OCI-LY7 (cell line): ENCODE data around the gene TRAF2. TPM values are rescaled to one million over a fixed set of nuclear protein-coding genes. Genes with fewer than 3 reads are reported as not detected.
A peak's percentile ranks its signal among the peaks of the same experiment; 100 is the strongest.

Experiments
- BruUV-seq: library from RNA; stranded (reverse); fragments of 400-500 nt; replicated peaks from 2 replicates; lab custom pipeline; 2021; lab: Mats Ljungman, UMichigan
- CTCF ChIA-PET: fragments of 300-600 bp; sonication (Branson Sonifier 250); formaldehyde crosslinking; loops from one replicate; lab custom pipeline; 2022; ENCODE audit warnings: antibody characterized with exemption; ENCODE audit not compliant: unreplicated experiment; lab: Charles Lee
- POLR2A ChIA-PET: fragments of 300-600 bp; sonication (Branson Sonifier 250); formaldehyde crosslinking; loops from one replicate; lab custom pipeline; 2022; ENCODE audit warnings: antibody characterized with exemption; lab: Charles Lee
- DNase-seq: peaks from one replicate; pipeline ENCODE4 v3.0.0-alpha.2; 2015; ENCODE audit warnings: low spot score
- H2AFZ ChIP-seq: fragments of 200-600 bp; sonication (generic), shearing (Covaris generic); 2 replicates; pipeline ENCODE4 v1.6.1; 2014; ENCODE audit warnings: mild to moderate bottlenecking, antibody characterized with exemption, low read length, moderate library complexity
- H3K27ac ChIP-seq: fragments of 200-600 bp; sonication (generic); 2 replicates; pipeline ENCODE4 v1.5.1; 2014; ENCODE audit warnings: mixed run types, low read depth, mild to moderate bottlenecking, moderate library complexity, low read length, inconsistent platforms; ENCODE audit not compliant: poor library complexity, severe bottlenecking
- H3K36me3 ChIP-seq: fragments of 200-600 bp; sonication (generic); 2 replicates; pipeline ENCODE4 v1.6.1; 2014; ENCODE audit warnings: mild to moderate bottlenecking, antibody characterized with exemption, low read length, moderate library complexity, mixed read lengths; ENCODE audit not compliant: insufficient read depth
- H3K4me1 ChIP-seq: fragments of 200-600 bp; sonication (generic); 2 replicates; pipeline ENCODE4 v1.5.1; 2014; ENCODE audit warnings: mild to moderate bottlenecking, low read length; ENCODE audit not compliant: insufficient read depth, poor library complexity, severe bottlenecking
- H3K4me2 ChIP-seq: fragments of 200-600 bp; sonication (generic); 2 replicates; pipeline ENCODE4 v1.6.1; 2014; ENCODE audit warnings: mild to moderate bottlenecking, low read length
- H3K4me3 ChIP-seq: fragments of 200-600 bp; sonication (generic); 2 replicates; pipeline ENCODE4 v1.5.1; 2014; ENCODE audit warnings: mild to moderate bottlenecking, low read depth, low read length; ENCODE audit not compliant: poor library complexity, severe bottlenecking
- H3K79me2 ChIP-seq: fragments of 200-600 bp; sonication (generic); 2 replicates; pipeline ENCODE4 v1.6.1; 2016; ENCODE audit warnings: low read depth, mild to moderate bottlenecking, low read length, moderate library complexity, mixed read lengths; ENCODE audit not compliant: insufficient read depth
- H3K9me2 ChIP-seq: fragments of 200-600 bp; sonication (generic); 2 replicates; pipeline ENCODE4 v1.6.1; 2016; ENCODE audit warnings: mild to moderate bottlenecking, low read length, mixed read lengths; ENCODE audit not compliant: insufficient read depth
- H3K9me3 ChIP-seq: fragments of 200-600 bp; sonication (generic); 2 replicates; pipeline ENCODE4 v1.6.1; 2014; ENCODE audit warnings: mild to moderate bottlenecking, mixed run types, low read length, mixed read lengths
- H4K20me1 ChIP-seq: fragments of 200-600 bp; sonication (generic); 2 replicates; pipeline ENCODE4 v1.6.1; 2014; ENCODE audit warnings: mild to moderate bottlenecking, antibody characterized with exemption, low read length, moderate library complexity, mixed read lengths; ENCODE audit not compliant: insufficient read depth
- CTCF ChIP-seq: fragments of 200-600 bp; sonication (generic); conservative IDR thresholded peaks from 2 replicates; pipeline ENCODE4 v1.5.1; 2014; ENCODE audit warnings: mild to moderate bottlenecking, antibody characterized with exemption, low read length, moderate library complexity, mixed read lengths
- EZH2phosphoT487 ChIP-seq: fragments of 200-600 bp; sonication (generic); IDR thresholded peaks from 2 replicates; pipeline ENCODE4 v1.6.1; 2018; ENCODE audit warnings: low read depth, borderline replicate concordance, mild to moderate bottlenecking, mixed run types, antibody characterized with exemption, low read length, moderate library complexity, mixed read lengths
- intact Hi-C: fragments of 100-400 bp; cut with micrococcal nuclease; formaldehyde crosslinking; loops from one replicate; pipeline ENCODE4 v1.10.0; 2022; ENCODE audit not compliant: unreplicated experiment
- total RNA-seq, 2 experiments: library from RNA; depleted of rRNA in 1 of 2; stranded (reverse); fragments of >200 nt in 1 of 2; shearing (Covaris generic) in 1 of 2; gene quantifications; 2 replicates each; pipeline ENCODE4 v1.2.3, GENCODE V29; 2014 to 2022

The TRAF2 gene
- total RNA-seq, 2 experiments from 2014 or later: 31.4 to 40.5 TPM

GRCh38 chr9:136849038-136849959 lies 37.0 kb upstream of the TRAF2 start, which contains the start of gene PHPT1:
PHPT1 (plus strand) TSS chr9:136849409; CDS start chr9:136849431, 22 bp downstream.
- H3K9me3 ChIP-seq: no peaks in the 10 kb centered on the region
- POLR2A ChIA-PET: no interaction called here
- H3K4me2 ChIP-seq: peak within 1 kb of the TSS; percentile 76
- H3K27ac ChIP-seq: peak within 1 kb of the TSS; percentile 55
- peak; percentile 99 for DNase-seq
- no peaks in the 10 kb centered on the region for H3K79me2 ChIP-seq
- BruUV-seq: no TSS peak
- peaks cover 10% of the 10 kb centered on the region for H3K4me1 ChIP-seq
- CTCF ChIA-PET: no interaction called here
- H3K9me2 ChIP-seq: no peaks in the 10 kb centered on the region
- H3K4me3 ChIP-seq: peak within 1 kb of the TSS; percentile 87
- peaks cover 4% of the 10 kb centered on the region for H3K36me3 ChIP-seq
- H4K20me1 ChIP-seq: no peaks in the 10 kb centered on the region
- no peak for TF ChIP-seq CTCF
- no peak for TF ChIP-seq EZH2phosphoT487
- intact Hi-C loops: loop anchor here (1.0 to 2.0 kb wide), 3 partner anchors 17 to 40 kb away; partner anchors contain the start of genes EDF1 and TRAF2
- peak within 1 kb of the TSS; percentile 45; the same call in 1 of the 2 replicates for H2AFZ ChIP-seq

- ChIA-PET CTCF (no interaction called here), POLR2A (no interaction called here)
- no peak for DNase-seq
- TF ChIP-seq EZH2phosphoT487: no peak
- no peak for TF ChIP-seq CTCF
- intact Hi-C loops: loop anchor here (1.0 to 2.0 kb wide), 3 partner anchors 16 to 41 kb away; partner anchors contain the start of genes EDF1 and TRAF2
- BruUV-seq: no TSS peak
- Histone ChIP-seq H3K9me3 (no peaks in the 10 kb centered on the region), H3K4me3 (peak overlapping the region; percentile 87), H3K4me1 (peaks cover 10% of the 10 kb centered on the region), H3K79me2 (no peaks in the 10 kb centered on the region), H3K4me2 (peak overlapping the region; percentile 76), H3K36me3 (peaks cover 4% of the 10 kb centered on the region), H2AFZ (no peak overlapping the region), H3K9me2 (no peaks in the 10 kb centered on the region), H3K27ac (no peak overlapping the region), H4K20me1 (no peaks in the 10 kb centered on the region)
Observed at GRCh38 chr9:136849960-136850865, 36.1 kb upstream of the TRAF2 start.
